ENCODE results near the gene AFTPH. TPM values are rescaled to one million over a fixed set of nuclear protein-coding genes. Genes with fewer than 3 reads are reported as not detected.

AFTPH gene
- total RNA-seq, 1 experiment from 2014 or later: 40.5 TPM

DNA sequence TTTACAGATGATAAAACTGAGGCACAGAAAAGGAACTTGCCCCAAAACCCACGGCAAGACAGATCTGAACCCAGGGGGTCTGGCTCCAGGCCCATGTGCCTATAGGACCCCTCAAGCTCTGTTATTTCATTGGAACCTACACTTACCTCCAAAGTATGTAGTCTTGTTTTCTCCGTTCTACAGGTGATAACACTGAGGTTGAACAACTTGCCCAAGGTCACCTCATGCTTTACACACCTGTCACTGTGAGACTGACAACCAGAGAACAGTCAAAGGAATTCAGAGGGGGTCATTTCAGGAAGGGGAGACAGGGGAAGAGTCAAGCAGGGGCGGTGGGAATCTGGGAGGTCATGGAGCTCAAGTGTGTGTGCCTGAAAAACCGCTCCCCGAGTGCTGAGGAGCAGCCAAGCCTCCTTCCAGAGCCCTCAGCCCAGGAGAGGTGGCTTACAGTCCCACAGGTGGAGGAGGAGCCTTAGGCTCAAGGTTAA is 81.9 kb downstream of the AFTPH start:
- H3K9me2 ChIP-seq (ENCODE audit: insufficient read depth): no peaks in the 10 kb centered on the region
- intact Hi-C loops (cut with micrococcal nuclease; ENCODE audit: unreplicated experiment): loop anchor here (1.0 to 2.0 kb wide), 5 partner anchors 38 to 259 kb away; partner anchors contain the start of gene SERTAD2
- H3K4me3 ChIP-seq: no peak overlapping the region
- BruUV-seq (replicated peaks): no TSS peak
- H3K36me3 ChIP-seq (ENCODE audit: low read depth): no peaks in the 10 kb centered on the region
- ChIA-PET POLR2A (ENCODE audit: unreplicated experiment) (interaction anchor here (0.6 kb wide), 2 partner anchors 37 to 264 kb away, joined by 3 to 4 read pairs; no protein-coding TSS in a partner anchor), CTCF (interaction anchor here (0.6 to 2.0 kb wide), 5 partner anchors 14 to 804 kb away, joined by 3 to 9 read pairs (median 5); no protein-coding TSS in a partner anchor)
- H3K27me3 ChIP-seq (ENCODE audit: insufficient read depth, low read depth): no peaks in the 10 kb centered on the region
- H3K9me3 ChIP-seq (ENCODE audit: insufficient read depth, low read depth): 0 out of 2 replicates have a peak, but pooled peaks cover 4% of the 10 kb centered on the region
- no peak for DNase-seq
- peaks cover 43% of the 10 kb centered on the region for H3K4me1 ChIP-seq (replicated peaks; ENCODE audit: insufficient read depth)
- H3K4me2 ChIP-seq: peak overlapping the region; percentile 72
- peaks cover 28% of the 10 kb centered on the region for H3F3A ChIP-seq (ENCODE audit: insufficient read depth, low read depth)
- H4K20me1 ChIP-seq (ENCODE audit: insufficient read depth): no peaks in the 10 kb centered on the region
- TF ChIP-seq EZH2 (IDR thresholded peaks at IDR 0.05; ENCODE audit: low read depth): no peak
- TF ChIP-seq, protein P1, sequence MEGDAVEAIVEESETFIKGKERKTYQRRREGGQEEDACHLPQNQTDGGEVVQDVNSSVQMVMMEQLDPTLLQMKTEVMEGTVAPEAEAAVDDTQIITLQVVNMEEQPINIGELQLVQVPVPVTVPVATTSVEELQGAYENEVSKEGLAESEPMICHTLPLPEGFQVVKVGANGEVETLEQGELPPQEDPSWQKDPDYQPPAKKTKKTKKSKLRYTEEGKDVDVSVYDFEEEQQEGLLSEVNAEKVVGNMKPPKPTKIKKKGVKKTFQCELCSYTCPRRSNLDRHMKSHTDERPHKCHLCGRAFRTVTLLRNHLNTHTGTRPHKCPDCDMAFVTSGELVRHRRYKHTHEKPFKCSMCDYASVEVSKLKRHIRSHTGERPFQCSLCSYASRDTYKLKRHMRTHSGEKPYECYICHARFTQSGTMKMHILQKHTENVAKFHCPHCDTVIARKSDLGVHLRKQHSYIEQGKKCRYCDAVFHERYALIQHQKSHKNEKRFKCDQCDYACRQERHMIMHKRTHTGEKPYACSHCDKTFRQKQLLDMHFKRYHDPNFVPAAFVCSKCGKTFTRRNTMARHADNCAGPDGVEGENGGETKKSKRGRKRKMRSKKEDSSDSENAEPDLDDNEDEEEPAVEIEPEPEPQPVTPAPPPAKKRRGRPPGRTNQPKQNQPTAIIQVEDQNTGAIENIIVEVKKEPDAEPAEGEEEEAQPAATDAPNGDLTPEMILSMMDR (conservative IDR thresholded peaks at IDR 0.05): no peak
- H3K27ac ChIP-seq: peak overlapping the region; percentile 92
- no peaks in the 10 kb centered on the region for H3K79me2 ChIP-seq (ENCODE audit: low read depth)
- H2AFZ ChIP-seq: no peak overlapping the region

DNA sequence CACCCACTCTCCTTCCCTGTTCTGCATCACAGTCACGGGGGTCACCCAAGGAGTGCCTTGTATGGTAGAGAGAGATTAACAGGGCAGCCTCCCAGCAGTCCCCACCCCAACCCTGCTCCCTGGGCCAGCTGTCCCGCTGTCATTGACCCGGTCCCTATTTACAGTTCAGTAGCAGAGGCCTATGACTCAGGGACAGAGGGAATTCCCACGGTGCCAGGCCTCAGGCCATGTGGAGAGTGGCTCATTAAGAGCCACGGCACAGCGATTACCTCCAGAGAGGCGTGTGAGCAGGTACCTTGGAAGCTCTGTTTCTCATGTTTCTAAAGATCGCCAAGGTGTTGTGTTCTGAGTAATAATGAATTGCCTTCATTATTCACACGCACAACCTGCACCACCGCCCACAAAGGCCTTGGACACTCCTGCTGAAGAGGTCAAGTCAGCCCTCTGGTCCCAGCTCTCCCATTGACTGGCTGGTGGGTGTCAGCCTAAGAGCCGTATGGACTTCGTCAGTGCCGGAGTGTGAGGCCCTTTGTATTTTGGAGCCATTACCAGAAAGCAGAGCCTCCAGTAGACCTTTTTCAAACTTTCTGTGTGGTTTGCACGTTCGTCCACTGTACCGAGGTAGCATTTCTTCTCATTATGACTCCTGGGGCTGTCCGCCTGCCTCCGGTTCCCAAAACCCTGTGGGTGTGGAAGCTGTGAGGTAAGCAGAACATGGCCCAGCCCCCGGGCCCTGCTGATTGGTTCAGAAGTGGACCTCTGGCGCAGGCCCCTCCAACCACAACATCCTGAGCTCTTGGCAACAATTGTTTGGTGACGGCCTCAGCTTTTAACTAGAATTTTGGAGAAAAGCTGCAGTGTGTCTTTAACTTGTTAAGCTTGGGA is 82.6 kb downstream of the AFTPH start:
- H3K9me3 ChIP-seq (ENCODE audit: insufficient read depth, low read depth): 0 out of 2 replicates have a peak, but pooled peaks cover 4% of the 10 kb centered on the region
- H3K79me2 ChIP-seq (ENCODE audit: low read depth): no peaks in the 10 kb centered on the region
- TF ChIP-seq EZH2 (IDR thresholded peaks at IDR 0.05; ENCODE audit: low read depth): no peak
- TF ChIP-seq, protein P1 (conservative IDR thresholded peaks at IDR 0.05): no peak
- H3K4me3 ChIP-seq: no peak overlapping the region; the same call in 1 of the 2 replicates
- no peaks in the 10 kb centered on the region for H3K27me3 ChIP-seq (ENCODE audit: insufficient read depth, low read depth)
- peak; percentile 80 to 98 for DNase-seq
- no peaks in the 10 kb centered on the region for H4K20me1 ChIP-seq (ENCODE audit: insufficient read depth)
- no peak overlapping the region for H2AFZ ChIP-seq
- peaks cover 43% of the 10 kb centered on the region for H3K4me1 ChIP-seq (replicated peaks; ENCODE audit: insufficient read depth)
- POLR2A ChIA-PET (ENCODE audit: unreplicated experiment): interaction anchor here (0.6 to 1.3 kb wide), 6 partner anchors 11 to 265 kb away, joined by 3 to 13 read pairs (median 4); no protein-coding TSS in a partner anchor
- CTCF ChIA-PET: interaction anchor here (0.6 to 2.0 kb wide), 8 partner anchors 39 to 276 kb away, joined by 3 to 12 read pairs (median 4); no protein-coding TSS in a partner anchor
- peak overlapping the region; percentile 92 for H3K27ac ChIP-seq
- peaks cover 28% of the 10 kb centered on the region for H3F3A ChIP-seq (ENCODE audit: insufficient read depth, low read depth)
- TSS peak; percentile 41 for BruUV-seq (replicated peaks)
- no peaks in the 10 kb centered on the region for H3K36me3 ChIP-seq (ENCODE audit: low read depth)
- peak overlapping the region; percentile 72 for H3K4me2 ChIP-seq
- H3K9me2 ChIP-seq (ENCODE audit: insufficient read depth): no peaks in the 10 kb centered on the region
- intact Hi-C loops (cut with micrococcal nuclease; ENCODE audit: unreplicated experiment): loop anchor here (1.0 to 2.0 kb wide), 6 partner anchors 38 to 258 kb away; partner anchors contain the start of gene SERTAD2
